ENCODE results near the gene CD52.

The CD52 gene

GRCh38 chr1:26353976-26354820, 36.4 kb downstream of the CD52 start, which contains the start of gene CRYBG2:
Gene CRYBG2, minus strand, starts transcription at chr1:26354130. Its CDS starts 7,473 bp downstream, at chr1:26346657.
- TF ChIP-seq CTCF (conservative IDR thresholded peaks at IDR 0.05; ENCODE audit: low read depth, low read length) = no peak

DNA sequence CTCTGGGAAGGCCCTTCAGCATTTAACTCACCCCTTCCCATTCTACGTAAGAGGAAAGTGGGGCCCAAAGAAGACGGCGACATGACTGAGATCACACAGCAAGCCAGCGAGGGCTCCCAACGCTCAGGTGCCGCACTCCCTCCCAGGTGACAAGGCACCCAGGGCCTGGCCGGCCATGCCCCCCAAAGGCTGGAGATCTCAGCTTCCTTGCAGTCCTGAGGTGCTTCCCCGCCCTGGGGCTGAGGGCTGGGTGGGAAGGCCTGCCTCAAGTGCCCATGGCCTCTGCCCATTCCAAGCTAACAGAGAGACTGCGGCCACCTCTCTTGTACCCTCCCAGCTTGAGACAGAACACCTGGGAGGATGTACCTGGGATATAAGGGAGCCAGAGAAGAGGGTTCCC, 37.2 kb downstream of the CD52 start:
- Histone ChIP-seq H3K4me2 (no peak overlapping the region), H3K9ac (no peak overlapping the region), H3K27ac (no peak overlapping the region), H3K4me3 (IDR thresholded peaks at IDR 0.05; ENCODE audit: insufficient read depth, low read depth, low read length) (no peak overlapping the region), H2AFZ (ENCODE audit: low read depth) (no peak overlapping the region), H3K27me3 (ENCODE audit: insufficient read depth, low read depth) (no peaks in the 10 kb centered on the region), H3K4me1 (ENCODE audit: low read depth, poor library complexity, severe bottlenecking) (no peaks in the 10 kb centered on the region), H4K20me1 (ENCODE audit: insufficient read depth) (no peaks in the 10 kb centered on the region), H3K36me3 (ENCODE audit: insufficient read depth) (no peaks in the 10 kb centered on the region), H3K79me2 (ENCODE audit: insufficient read depth, low read depth) (no peaks in the 10 kb centered on the region)
- TF ChIP-seq CTCF (conservative IDR thresholded peaks at IDR 0.05; ENCODE audit: low read depth, low read length) = no peak

More at GRCh38 chr1:26353976-26354820, 36.4 kb downstream of the CD52 start, which contains the start of gene CRYBG2:
- Histone ChIP-seq H3K9ac (no peak within 1 kb of the TSS), H4K20me1 (ENCODE audit: insufficient read depth) (no peaks in the 10 kb centered on the region), H3K27me3 (ENCODE audit: insufficient read depth, low read depth) (no peaks in the 10 kb centered on the region), H3K4me3 (IDR thresholded peaks at IDR 0.05; ENCODE audit: insufficient read depth, low read depth, low read length) (no peak within 1 kb of the TSS), H3K79me2 (ENCODE audit: insufficient read depth, low read depth) (no peaks in the 10 kb centered on the region), H3K4me1 (ENCODE audit: low read depth, poor library complexity, severe bottlenecking) (no peaks in the 10 kb centered on the region), H3K27ac (no peak within 1 kb of the TSS), H3K4me2 (no peak within 1 kb of the TSS), H2AFZ (ENCODE audit: low read depth) (no peak within 1 kb of the TSS), H3K36me3 (ENCODE audit: insufficient read depth) (no peaks in the 10 kb centered on the region)

- no peaks in the 10 kb centered on the region for H4K20me1 ChIP-seq (ENCODE audit: insufficient read depth)
- H3K36me3 ChIP-seq (ENCODE audit: insufficient read depth) = no peaks in the 10 kb centered on the region
- H3K4me1 ChIP-seq (ENCODE audit: low read depth, poor library complexity, severe bottlenecking) = no peaks in the 10 kb centered on the region
- no peak overlapping the region for H3K4me2 ChIP-seq
- no peak for TF ChIP-seq CTCF (conservative IDR thresholded peaks at IDR 0.05; ENCODE audit: low read depth, low read length)
- no peak overlapping the region for H2AFZ ChIP-seq (ENCODE audit: low read depth)
- no peaks in the 10 kb centered on the region for H3K79me2 ChIP-seq (ENCODE audit: insufficient read depth, low read depth)
- H3K27me3 ChIP-seq (ENCODE audit: insufficient read depth, low read depth) = no peaks in the 10 kb centered on the region
- H3K4me3 ChIP-seq (IDR thresholded peaks at IDR 0.05; ENCODE audit: insufficient read depth, low read depth, low read length) = no peak overlapping the region
- H3K27ac ChIP-seq = no peak overlapping the region
- H3K9ac ChIP-seq = no peak overlapping the region
Measured at GRCh38 chr1:26356106-26356505, 38.3 kb downstream of the CD52 start.

- TF ChIP-seq CTCF (conservative IDR thresholded peaks at IDR 0.05; ENCODE audit: low read depth, low read length) = no peak
- Histone ChIP-seq H3K27me3 (ENCODE audit: insufficient read depth, low read depth) (no peaks in the 10 kb centered on the region), H3K27ac (no peak overlapping the region)
Measured at GRCh38 chr1:26357121-26357602, 39.4 kb downstream of the CD52 start.

More at GRCh38 chr1:26357121-26357602, 39.4 kb downstream of the CD52 start:
- H3K4me2 ChIP-seq = no peak overlapping the region
- no peaks in the 10 kb centered on the region for H3K4me1 ChIP-seq (ENCODE audit: low read depth, poor library complexity, severe bottlenecking)
- no peaks in the 10 kb centered on the region for H3K79me2 ChIP-seq (ENCODE audit: insufficient read depth, low read depth)
- H2AFZ ChIP-seq (ENCODE audit: low read depth) = no peak overlapping the region
- no peaks in the 10 kb centered on the region for H3K36me3 ChIP-seq (ENCODE audit: insufficient read depth)
- no peak overlapping the region for H3K9ac ChIP-seq
- H3K4me3 ChIP-seq (IDR thresholded peaks at IDR 0.05; ENCODE audit: insufficient read depth, low read depth, low read length) = no peak overlapping the region
- H4K20me1 ChIP-seq (ENCODE audit: insufficient read depth) = no peaks in the 10 kb centered on the region
